ENCODE results near the gene CCL2.

The CCL2 gene

GRCh38 chr17:34259146-34259545 lies 4.1 kb downstream of the CCL2 start:
- TF ChIP-seq CREB5 (CRISPR knock-in tag; IDR thresholded peaks at IDR 0.05; ENCODE audit: low read depth): no peak
- TF ChIP-seq OSR1 (CRISPR knock-in tag; IDR thresholded peaks at IDR 0.05): no peak
- no peak for TF ChIP-seq PPARA (CRISPR knock-in tag; IDR thresholded peaks at IDR 0.05; ENCODE audit: borderline replicate concordance)
- no peak for TF ChIP-seq TOX (CRISPR knock-in tag; IDR thresholded peaks at IDR 0.05; ENCODE audit: borderline replicate concordance)
- no peak for TF ChIP-seq RARB (CRISPR knock-in tag; IDR thresholded peaks at IDR 0.05)
- no peak for TF ChIP-seq ZNF70 (CRISPR knock-in tag; IDR thresholded peaks at IDR 0.05)
- no peak for TF ChIP-seq POU6F1 (CRISPR knock-in tag; IDR thresholded peaks at IDR 0.05; ENCODE audit: borderline replicate concordance, low read depth)
- TF ChIP-seq ZNF8 (CRISPR knock-in tag; IDR thresholded peaks at IDR 0.05): no peak
- ATAC-seq: no peak

GRCh38 chr17:34260861-34261260 lies 5.8 kb downstream of the CCL2 start:
- ATAC-seq: no peak
- TF ChIP-seq RARB (CRISPR knock-in tag; IDR thresholded peaks at IDR 0.05): no peak
- TF ChIP-seq CREB5 (CRISPR knock-in tag; IDR thresholded peaks at IDR 0.05; ENCODE audit: low read depth): no peak
- no peak for TF ChIP-seq CSRNP3 (CRISPR knock-in tag; IDR thresholded peaks at IDR 0.05)
- TF ChIP-seq POU6F1 (CRISPR knock-in tag; IDR thresholded peaks at IDR 0.05; ENCODE audit: borderline replicate concordance, low read depth): no peak
- TF ChIP-seq TOX (CRISPR knock-in tag; IDR thresholded peaks at IDR 0.05; ENCODE audit: borderline replicate concordance): no peak
- no peak for TF ChIP-seq ESRRG (CRISPR knock-in tag; IDR thresholded peaks at IDR 0.05)
- TF ChIP-seq TSHZ2 (CRISPR knock-in tag; IDR thresholded peaks at IDR 0.05): no peak
- no peak for TF ChIP-seq ZFP30 (CRISPR knock-in tag; IDR thresholded peaks at IDR 0.05)
- TF ChIP-seq CSDC2 (CRISPR knock-in tag; IDR thresholded peaks at IDR 0.05): no peak

GRCh38 chr17:34261568-34262337 lies 6.7 kb downstream of the CCL2 start:
- TF ChIP-seq ZNF8 (CRISPR knock-in tag; IDR thresholded peaks at IDR 0.05): no peak
- no peak for TF ChIP-seq OSR1 (CRISPR knock-in tag; IDR thresholded peaks at IDR 0.05)
- no peak for TF ChIP-seq TOX (CRISPR knock-in tag; IDR thresholded peaks at IDR 0.05; ENCODE audit: borderline replicate concordance)
- no peak for TF ChIP-seq ZC3H10 (CRISPR knock-in tag; IDR thresholded peaks at IDR 0.05)
- TF ChIP-seq ZNF565 (CRISPR knock-in tag; conservative IDR thresholded peaks at IDR 0.05; ENCODE audit: low read depth): no peak
- TF ChIP-seq ZFP3 (CRISPR knock-in tag; IDR thresholded peaks at IDR 0.05): no peak
- no peak for TF ChIP-seq TCF4 (CRISPR knock-in tag; IDR thresholded peaks at IDR 0.05; ENCODE audit: borderline replicate concordance)
- no peak for TF ChIP-seq ZNF70 (CRISPR knock-in tag; IDR thresholded peaks at IDR 0.05)
- TF ChIP-seq POU6F1 (CRISPR knock-in tag; IDR thresholded peaks at IDR 0.05; ENCODE audit: borderline replicate concordance, low read depth): no peak
- TF ChIP-seq CSDC2 (CRISPR knock-in tag; IDR thresholded peaks at IDR 0.05): no peak
- TF ChIP-seq TSHZ2 (CRISPR knock-in tag; IDR thresholded peaks at IDR 0.05): no peak
- no peak for ATAC-seq

Measured in SK-N-SH treated with all-trans-retinoic acid at 6 μM for 48 hours (cell line).